ENCODE measurements around the gene SLC25A33.
"Not testable (repeated sequence)": the region's sequence is repeated elsewhere in the genome, so short reads cannot be mapped to it uniquely, and the experiment has no call there.

SLC25A33 gene

DNA sequence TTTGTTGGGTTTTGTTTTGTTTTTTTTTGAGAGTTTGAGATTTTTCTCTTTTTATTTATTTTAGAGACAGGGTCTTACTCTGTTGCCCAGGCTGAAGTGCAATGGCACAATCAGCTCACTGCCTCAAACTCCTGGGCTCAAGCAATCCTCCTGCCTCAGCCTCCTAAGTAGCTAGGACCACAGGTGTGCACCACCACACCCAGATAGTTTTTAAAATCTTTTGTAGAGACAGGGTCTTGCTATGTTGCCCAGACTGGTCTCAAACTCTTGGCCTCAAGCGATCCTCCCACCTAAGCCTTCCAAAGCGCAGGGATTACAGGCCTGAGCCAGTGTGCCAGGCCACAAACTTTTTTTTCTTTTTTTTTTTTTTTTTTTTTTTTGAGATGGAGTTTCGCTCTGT lies 85.8 kb downstream of the SLC25A33 start:
- not testable (repeated sequence) for DNase-seq (ENCODE audit: low read depth)

DNA sequence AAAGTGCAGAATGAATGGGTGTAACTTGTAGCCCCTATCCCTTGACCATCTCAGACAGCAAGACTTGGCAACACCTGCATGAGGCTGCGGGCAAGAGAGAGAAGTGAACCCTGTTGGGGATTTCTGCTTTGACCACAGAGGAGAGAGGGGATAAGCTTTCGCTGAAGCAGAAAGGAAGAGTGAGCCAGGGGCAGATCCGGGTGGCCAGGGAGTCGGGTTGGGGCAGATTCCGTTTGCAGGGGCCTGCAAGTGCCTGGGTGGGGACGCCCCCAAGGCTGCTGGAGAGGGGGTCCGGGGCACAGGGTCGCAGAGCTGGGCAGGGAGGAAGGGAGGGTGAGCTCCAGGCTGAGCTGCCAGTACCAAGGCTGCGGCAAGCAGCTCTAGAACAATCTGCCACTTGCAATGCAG lies 86.9 kb downstream of the SLC25A33 start:
- DNase-seq (ENCODE audit: low read depth) = no peak

DNA sequence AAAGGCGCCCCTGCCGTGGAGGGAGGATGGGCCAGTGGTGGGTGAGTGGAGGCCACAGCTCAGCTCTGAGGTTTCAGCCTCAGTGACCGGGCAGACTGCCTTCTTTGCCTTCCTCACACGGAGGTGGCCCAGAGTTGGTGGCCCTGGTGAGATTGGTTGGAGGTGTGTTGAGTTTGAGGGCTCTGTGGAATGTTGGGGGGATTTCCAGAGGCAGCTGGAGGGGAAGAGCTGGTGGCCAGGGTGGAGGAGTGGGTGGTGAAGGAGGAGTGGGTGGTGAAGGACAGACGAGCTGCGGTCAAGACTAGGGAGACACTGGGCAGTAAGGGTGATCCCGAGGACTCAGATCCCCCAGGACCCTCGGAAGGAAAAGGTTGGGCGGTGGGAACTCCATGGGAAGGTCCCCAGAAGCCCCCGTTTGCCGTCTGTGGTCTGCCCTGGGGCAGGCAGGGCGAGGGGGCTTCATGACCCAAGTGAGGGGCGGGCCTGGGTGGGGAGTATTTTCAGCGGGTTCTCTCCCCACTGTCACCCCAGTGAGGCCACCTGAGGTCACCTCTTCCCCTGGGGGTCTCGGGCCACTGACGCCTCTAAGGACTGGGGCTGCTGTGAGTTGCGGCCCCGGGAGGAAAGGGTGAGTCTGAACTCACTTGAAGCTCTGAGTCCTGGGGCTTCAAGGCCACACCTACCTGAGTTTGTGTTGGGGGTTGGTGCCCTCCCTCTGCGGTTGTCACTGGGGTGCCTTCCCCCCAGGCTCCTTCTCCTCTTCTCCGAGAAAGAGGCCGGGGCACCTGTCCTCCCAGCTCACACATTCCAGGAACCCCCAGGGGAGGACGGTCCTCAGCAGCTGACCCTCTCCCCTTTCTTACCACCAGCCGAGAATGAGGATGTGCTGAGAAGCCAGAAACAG lies 89.5 kb downstream of the SLC25A33 start:
- no peak for DNase-seq (ENCODE audit: low read depth)

- DNase-seq (ENCODE audit: low read depth) = no peak
Observed at GRCh38 chr1:9629445-9630201, 90.4 kb downstream of the SLC25A33 start.

- DNase-seq (ENCODE audit: low read depth) = no peak
Observed at GRCh38 chr1:9630331-9631111, 91.3 kb downstream of the SLC25A33 start.

- DNase-seq (ENCODE audit: low read depth) = no peak
Observed at GRCh38 chr1:9631613-9632012, 92.3 kb downstream of the SLC25A33 start.

DNA sequence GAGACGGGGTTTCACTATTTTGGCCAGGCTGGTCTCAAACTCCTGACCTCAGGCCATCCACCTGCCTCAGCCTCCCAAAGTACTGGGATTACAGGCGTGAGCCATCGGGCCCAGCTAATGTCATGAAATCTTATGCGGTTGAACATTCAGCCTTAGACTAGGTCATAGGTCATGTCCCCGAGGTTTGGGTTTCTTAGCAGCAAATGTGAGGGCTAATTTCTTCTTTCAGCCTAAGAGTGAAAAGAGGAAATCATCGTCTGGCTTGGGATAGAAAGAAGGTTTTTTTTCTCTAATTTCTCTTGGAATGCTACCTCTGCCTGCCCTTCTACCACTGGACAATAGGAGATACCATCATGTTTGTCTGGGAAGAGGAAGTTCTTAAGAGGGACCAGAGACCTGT lies 94.2 kb downstream of the SLC25A33 start:
- no peak for DNase-seq (ENCODE audit: low read depth)

GRCh38 chr1:9634582-9634981 lies 95.3 kb downstream of the SLC25A33 start:
- DNase-seq (ENCODE audit: low read depth) = no peak

Measured in iris pigment epithelial cell (primary cell).